ENCODE data around the gene RASA2.

- TF ChIP-seq EZH2 (IDR thresholded peaks at IDR 0.05; ENCODE audit: borderline replicate concordance), result no peak
- no peak for TF ChIP-seq CTCF (IDR thresholded peaks at IDR 0.05; ENCODE audit: poor library complexity)
Observed at GRCh38 chr3:141603473-141604035, 116.7 kb downstream of the RASA2 start.

Data from hepatocyte (in vitro differentiated cells).